Measurements from ENCODE around the gene TMEM150B. TPM values are rescaled to one million over a fixed set of nuclear protein-coding genes. Genes with fewer than 3 reads are reported as not detected.

The TMEM150B gene
- total and polyA plus RNA-seq, 2 of the 13 experiments (the other 11 are each of a cell fraction or from before 2014, with no cell fraction given): 1.3 to 1.8 TPM

DNA sequence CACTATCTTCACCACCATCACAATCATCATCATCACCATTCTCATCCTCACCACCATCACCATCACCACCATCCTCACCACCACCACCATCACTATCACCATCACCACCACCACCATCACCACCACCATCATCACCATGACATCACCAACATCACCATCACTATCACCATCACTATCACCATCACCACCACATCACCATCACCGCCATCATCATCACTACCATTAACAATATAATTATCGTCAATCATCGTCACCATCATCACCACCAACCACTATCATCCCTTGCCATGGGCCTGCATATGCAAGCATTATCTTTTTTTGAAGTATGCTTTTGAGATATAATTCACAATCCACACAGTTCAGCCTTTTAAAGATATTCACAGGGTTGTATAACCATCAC is 58.7 kb downstream of the TMEM150B start:
- ATAC-seq: no peak
- no peak overlapping the region for H2AFZ ChIP-seq (ENCODE audit: low read length)
- no peak for DNase-seq (ENCODE audit: low spot score)
- no TSS peak for BruUV-seq (replicated peaks)
- no peak overlapping the region for H3K4me2 ChIP-seq (ENCODE audit: low read depth, low read length)
- CTCF ChIA-PET (ENCODE audit: low intra/inter-chr PET ratio, low total read pairs): no interaction called here
- H3K9me3 ChIP-seq (ENCODE audit: low read length): no peaks in the 10 kb centered on the region
- intact Hi-C loops (cut with micrococcal nuclease; ENCODE audit: unreplicated experiment): no loop called here
- 0 out of 2 replicates have a peak, but pooled peaks cover 5% of the 10 kb centered on the region for H3K4me1 ChIP-seq (ENCODE audit: insufficient read depth, low read length)
- no peaks in the 10 kb centered on the region; a peak in 1 of 5 replicates for H3K27me3 ChIP-seq (ENCODE audit: control insufficient read depth in 1 of 2, insufficient read depth in 2 of 2, low read length in 2 of 2)
- H3K79me2 ChIP-seq (ENCODE audit: insufficient read depth, low read length): no peaks in the 10 kb centered on the region
- no peak overlapping the region for H3K4me3 ChIP-seq (replicated peaks in 1 of 3; ENCODE audit: insufficient read depth in 1 of 3, low read depth in 2 of 3, low read length in 3 of 3)
- TF ChIP-seq CREB1 (IDR thresholded peaks at IDR 0.05) (peak; percentile 87), CREB1 (CRISPR knock-in tag; IDR thresholded peaks at IDR 0.05) (no peak), ZMYM4 (CRISPR knock-in tag; IDR thresholded peaks at IDR 0.05) (no peak), ELF1 (CRISPR knock-in tag; IDR thresholded peaks at IDR 0.05) (no peak), BRCA1 (CRISPR knock-in tag; IDR thresholded peaks at IDR 0.05) (no peak), HHEX (CRISPR knock-in tag; IDR thresholded peaks at IDR 0.05) (no peak), TAF15 (IDR thresholded peaks at IDR 0.05; ENCODE audit: low read depth, low read length, poor library complexity, severe bottlenecking) (no peak), ATF7 (IDR thresholded peaks at IDR 0.05) (peak; percentile 80), ATF7 (CRISPR knock-in tag; IDR thresholded peaks at IDR 0.05) (no peak), MZF1 (CRISPR knock-in tag; IDR thresholded peaks at IDR 0.05; ENCODE audit: borderline replicate concordance) (no peak), NKX3-1 (CRISPR knock-in tag; IDR thresholded peaks at IDR 0.05) (no peak), ZNF678 (CRISPR knock-in tag; IDR thresholded peaks at IDR 0.05) (no peak), U2AF1 (optimal IDR thresholded peaks at IDR 0.05; ENCODE audit: low read depth, low read length) (no peak), ZNF709 (CRISPR knock-in tag; IDR thresholded peaks at IDR 0.05) (no peak), ZNF670 (CRISPR knock-in tag; IDR thresholded peaks at IDR 0.05; ENCODE audit: borderline replicate concordance) (no peak)
- TF ChIP-seq, protein P1, sequence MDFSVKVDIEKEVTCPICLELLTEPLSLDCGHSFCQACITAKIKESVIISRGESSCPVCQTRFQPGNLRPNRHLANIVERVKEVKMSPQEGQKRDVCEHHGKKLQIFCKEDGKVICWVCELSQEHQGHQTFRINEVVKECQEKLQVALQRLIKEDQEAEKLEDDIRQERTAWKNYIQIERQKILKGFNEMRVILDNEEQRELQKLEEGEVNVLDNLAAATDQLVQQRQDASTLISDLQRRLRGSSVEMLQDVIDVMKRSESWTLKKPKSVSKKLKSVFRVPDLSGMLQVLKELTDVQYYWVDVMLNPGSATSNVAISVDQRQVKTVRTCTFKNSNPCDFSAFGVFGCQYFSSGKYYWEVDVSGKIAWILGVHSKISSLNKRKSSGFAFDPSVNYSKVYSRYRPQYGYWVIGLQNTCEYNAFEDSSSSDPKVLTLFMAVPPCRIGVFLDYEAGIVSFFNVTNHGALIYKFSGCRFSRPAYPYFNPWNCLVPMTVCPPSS (IDR thresholded peaks at IDR 0.05): no peak
- TF ChIP-seq, protein P2, sequence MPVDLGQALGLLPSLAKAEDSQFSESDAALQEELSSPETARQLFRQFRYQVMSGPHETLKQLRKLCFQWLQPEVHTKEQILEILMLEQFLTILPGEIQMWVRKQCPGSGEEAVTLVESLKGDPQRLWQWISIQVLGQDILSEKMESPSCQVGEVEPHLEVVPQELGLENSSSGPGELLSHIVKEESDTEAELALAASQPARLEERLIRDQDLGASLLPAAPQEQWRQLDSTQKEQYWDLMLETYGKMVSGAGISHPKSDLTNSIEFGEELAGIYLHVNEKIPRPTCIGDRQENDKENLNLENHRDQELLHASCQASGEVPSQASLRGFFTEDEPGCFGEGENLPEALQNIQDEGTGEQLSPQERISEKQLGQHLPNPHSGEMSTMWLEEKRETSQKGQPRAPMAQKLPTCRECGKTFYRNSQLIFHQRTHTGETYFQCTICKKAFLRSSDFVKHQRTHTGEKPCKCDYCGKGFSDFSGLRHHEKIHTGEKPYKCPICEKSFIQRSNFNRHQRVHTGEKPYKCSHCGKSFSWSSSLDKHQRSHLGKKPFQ (CRISPR knock-in tag; IDR thresholded peaks at IDR 0.05; ENCODE audit: insufficient replicate concordance): no peak
- TF ChIP-seq, protein P3, sequence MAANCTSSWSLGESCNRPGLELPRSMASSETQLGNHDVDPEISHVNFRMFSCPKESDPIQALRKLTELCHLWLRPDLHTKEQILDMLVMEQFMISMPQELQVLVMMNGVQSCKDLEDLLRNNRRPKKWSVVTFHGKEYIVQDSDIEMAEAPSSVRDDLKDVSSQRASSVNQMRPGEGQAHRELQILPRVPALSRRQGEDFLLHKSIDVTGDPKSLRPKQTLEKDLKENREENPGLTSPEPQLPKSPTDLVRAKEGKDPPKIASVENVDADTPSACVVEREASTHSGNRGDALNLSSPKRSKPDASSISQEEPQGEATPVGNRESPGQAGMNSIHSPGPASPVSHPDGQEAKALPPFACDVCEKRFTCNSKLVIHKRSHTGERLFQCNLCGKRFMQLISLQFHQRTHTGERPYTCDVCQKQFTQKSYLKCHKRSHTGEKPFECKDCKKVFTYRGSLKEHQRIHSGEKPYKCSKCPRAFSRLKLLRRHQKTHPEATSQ (CRISPR knock-in tag; IDR thresholded peaks at IDR 0.05; ENCODE audit: borderline replicate concordance): no peak
- H3K27ac ChIP-seq (ENCODE audit: extremely low read length, insufficient read depth, low read length): no peak overlapping the region
- H3K9ac ChIP-seq (ENCODE audit: insufficient read depth, low read depth, low read length): no peak overlapping the region
- no peaks in the 10 kb centered on the region for H4K20me1 ChIP-seq (ENCODE audit: insufficient read depth, low read length)
- in situ Hi-C loops (cut with HindIII; ENCODE audit: extremely low pct_ligation_motif_present, low pct_unique_long_range_greater_than_20kb): no loop called here
- 94% methylated on average over 3 of the region's 3 CpGs for WGBS (ENCODE audit: low lambda C conversion rate)
- no peaks in the 10 kb centered on the region; a peak in 1 of 5 replicates for H3K36me3 ChIP-seq (replicated peaks in 1 of 2; ENCODE audit: control insufficient read depth in 1 of 2, insufficient read depth in 2 of 2, low read length in 2 of 2)
- FAIRE-seq: no peak
- POLR2A ChIA-PET: no interaction called here

Data from HepG2 (cell line).